Neural cell (in vitro differentiated cells): ENCODE measurements around the gene PCP4L1.

Experiments
- CTCF ChIP-seq: fragments of 450-650 bp; IDR thresholded peaks from 2 replicates; pipeline ENCODE4 v1.5.1; 2014; ENCODE audit warnings: antibody characterized with exemption, mild to moderate bottlenecking, moderate library complexity; ENCODE audit not compliant: poor library complexity, severe bottlenecking
- EP300 ChIP-seq: fragments of 450-650 bp; conservative IDR thresholded peaks from 2 replicates; pipeline ENCODE4 v1.6.1; 2014; ENCODE audit warnings: antibody characterized with exemption, mild to moderate bottlenecking, moderate library complexity; ENCODE audit not compliant: poor library complexity, severe bottlenecking
- EZH2 ChIP-seq: fragments of 200-600, 300-800 bp; shearing (Covaris generic), sonication (generic); IDR thresholded peaks from 2 replicates; pipeline ENCODE4 v1.6.1; 2014; ENCODE audit warnings: antibody characterized with exemption, low read length, borderline replicate concordance, mild to moderate bottlenecking; ENCODE audit not compliant: insufficient read depth, poor library complexity, severe bottlenecking
- MXI1 ChIP-seq: fragments of 450-650 bp; conservative IDR thresholded peaks from 2 replicates; pipeline ENCODE4 v1.6.1; 2014; ENCODE audit warnings: antibody characterized with exemption, mild to moderate bottlenecking; ENCODE audit not compliant: poor library complexity, severe bottlenecking
- POLR2AphosphoS5 ChIP-seq: IDR thresholded peaks from 2 replicates; pipeline ENCODE4 v1.6.1; 2012
- RAD21 ChIP-seq: fragments of 450-650 bp; conservative IDR thresholded peaks from 2 replicates; pipeline ENCODE4 v1.6.1; 2014; ENCODE audit warnings: antibody characterized with exemption, mild to moderate bottlenecking, moderate library complexity
- REST ChIP-seq: IDR thresholded peaks from 2 replicates; pipeline ENCODE4 v1.6.1; 2012; ENCODE audit warnings: borderline replicate concordance
- SMC3 ChIP-seq: fragments of 450-650 bp; conservative IDR thresholded peaks from 2 replicates; pipeline ENCODE4 v1.6.1; 2014; ENCODE audit warnings: antibody characterized with exemption, mild to moderate bottlenecking, moderate library complexity; ENCODE audit not compliant: poor library complexity
- TAF1 ChIP-seq: IDR thresholded peaks from 2 replicates; pipeline ENCODE4 v1.6.1; 2012; ENCODE audit warnings: low read depth

GRCh38 chr1:161266202-161266601 is 7.7 kb downstream of the PCP4L1 start:
- TF ChIP-seq CTCF (no peak), TAF1 (no peak), POLR2AphosphoS5 (no peak), RAD21 (no peak), SMC3 (no peak), EZH2 (no peak), MXI1 (no peak), EP300 (no peak), REST (no peak)
